Hindlimb muscle (tissue), 1 donor: Measurements from ENCODE around the gene YES1. TPM values are rescaled to one million over a fixed set of nuclear protein-coding genes. Genes with fewer than 3 reads are reported as not detected.
A peak's percentile ranks its signal among the peaks of the same experiment; 100 is the strongest.
"Not testable (repeated sequence)": the region's sequence is repeated elsewhere in the genome, so short reads cannot be mapped to it uniquely, and the experiment has no call there.

Experiments used
- DNase-seq: peaks from one replicate; pipeline ENCODE4 v3.0.0-alpha.2; 2013
- polyA plus RNA-seq: library from polyadenylated mRNA; unstranded; fragments of 120-200 nt; gene quantifications from one replicate; pipeline ENCODE4 v1.2.1, GENCODE V29; 2013; ENCODE audit not compliant: insufficient read length

YES1 gene
- polyA plus RNA-seq, 1 donor, result 44.9 TPM

DNA sequence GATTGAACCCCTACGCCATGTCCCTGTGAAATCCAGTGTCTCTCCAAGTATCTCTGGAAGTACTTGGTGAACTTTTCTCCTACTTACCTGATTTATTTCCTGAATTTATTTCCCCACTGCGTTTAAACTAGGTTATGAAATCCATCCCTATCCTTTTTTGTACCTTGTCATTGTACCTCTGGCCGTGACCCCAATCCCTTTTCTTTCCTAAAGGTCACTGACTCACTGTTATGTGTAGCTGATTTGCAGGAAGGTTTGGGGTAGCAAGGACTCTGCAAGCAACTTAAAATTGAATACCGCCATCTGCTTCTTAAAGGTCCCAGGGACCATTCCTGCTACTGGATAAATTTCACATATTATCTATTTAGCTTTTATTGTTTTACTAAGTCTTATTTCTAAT lies 95.0 kb downstream of the YES1 start:
- no peak for DNase-seq

DNA sequence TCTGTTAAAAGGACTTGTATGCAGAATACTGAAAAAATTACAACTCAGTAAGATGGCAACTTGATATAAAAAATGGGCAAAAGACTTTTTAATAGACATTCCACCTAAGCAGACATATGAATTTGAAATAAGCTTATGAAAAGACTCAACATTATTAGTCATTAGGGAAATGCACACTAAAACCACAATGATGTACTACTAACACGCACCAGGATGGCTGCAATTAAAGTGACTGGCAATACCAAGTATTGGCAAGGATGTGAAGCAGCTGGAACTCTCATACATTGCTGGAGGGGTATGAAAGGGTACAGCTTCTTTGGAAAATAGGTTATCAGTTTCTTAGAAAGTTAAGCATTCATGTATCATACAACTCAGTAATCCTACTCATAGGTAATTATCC lies 96.4 kb downstream of the YES1 start:
- DNase-seq, result no peak

GRCh38 chr18:713135-713490 lies 98.9 kb downstream of the YES1 start:
- DNase-seq, result no peak

GRCh38 chr18:712401-713134 lies 99.5 kb downstream of the YES1 start, which contains the start of gene ENOSF1:
ENOSF1 (minus strand) TSS chr18:712630; CDS start chr18:712587, 43 bp downstream.
- DNase-seq, result peak; percentile 84

DNA sequence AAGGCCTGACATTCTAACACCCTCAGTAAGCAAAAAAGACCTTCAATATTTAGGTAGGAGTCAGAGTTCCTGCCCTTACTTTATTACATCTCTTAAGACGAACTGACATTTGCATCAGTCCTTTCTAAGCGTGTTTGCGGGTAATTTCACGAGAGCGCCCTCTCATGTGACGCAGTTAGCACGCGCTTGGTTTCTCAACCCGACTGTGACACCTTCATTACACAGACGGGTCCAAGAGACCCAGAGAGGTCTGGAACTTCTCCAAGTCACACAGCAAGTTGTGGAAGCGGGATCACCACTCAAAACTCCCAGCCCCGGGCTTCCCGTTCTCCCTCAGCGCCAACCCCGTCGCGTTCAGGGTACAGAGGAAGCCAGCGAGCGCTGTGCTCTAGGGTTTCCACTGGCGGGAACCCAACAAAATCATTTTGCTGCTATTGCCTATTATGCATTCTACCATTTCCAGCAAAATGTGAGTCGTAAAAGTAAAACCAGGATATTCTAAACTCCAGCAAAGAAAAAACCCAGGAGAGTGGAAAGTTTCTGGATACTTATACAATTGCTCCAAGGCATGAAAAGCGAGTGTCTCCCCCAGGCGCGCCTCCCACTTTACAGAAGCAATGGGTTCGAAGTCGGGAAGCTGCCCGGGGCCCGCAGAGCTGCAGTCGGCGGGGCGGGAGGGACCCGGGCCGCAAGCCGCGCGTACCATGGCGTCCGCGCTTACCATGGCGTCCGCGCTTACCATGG lies 100.2 kb downstream of the YES1 start:
- DNase-seq, result peak; percentile 70

DNA sequence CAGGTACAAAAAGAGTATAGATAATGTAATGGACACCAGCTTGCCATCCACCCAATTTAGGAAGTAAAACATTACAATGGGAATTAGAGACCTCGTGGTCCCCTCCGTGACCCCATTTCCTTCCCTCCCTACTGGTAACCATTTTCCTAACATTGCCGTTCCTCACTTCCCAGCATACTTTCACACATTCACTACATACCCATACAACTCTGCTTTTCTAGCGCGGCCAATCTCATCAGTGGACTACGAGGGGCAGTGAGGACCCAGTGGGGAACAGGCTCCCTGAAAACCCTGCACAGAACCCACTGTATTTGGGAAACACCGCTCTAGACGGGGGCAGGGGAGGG lies 100.8 kb downstream of the YES1 start:
- peak; percentile 11 for DNase-seq

- DNase-seq, result no peak
Observed at GRCh38 chr18:710418-711300, 101.4 kb downstream of the YES1 start.

- DNase-seq, result no peak
Observed at GRCh38 chr18:709771-710170, 102.3 kb downstream of the YES1 start.

- no peak for DNase-seq
Observed at GRCh38 chr18:708096-708495, 103.9 kb downstream of the YES1 start.

DNA sequence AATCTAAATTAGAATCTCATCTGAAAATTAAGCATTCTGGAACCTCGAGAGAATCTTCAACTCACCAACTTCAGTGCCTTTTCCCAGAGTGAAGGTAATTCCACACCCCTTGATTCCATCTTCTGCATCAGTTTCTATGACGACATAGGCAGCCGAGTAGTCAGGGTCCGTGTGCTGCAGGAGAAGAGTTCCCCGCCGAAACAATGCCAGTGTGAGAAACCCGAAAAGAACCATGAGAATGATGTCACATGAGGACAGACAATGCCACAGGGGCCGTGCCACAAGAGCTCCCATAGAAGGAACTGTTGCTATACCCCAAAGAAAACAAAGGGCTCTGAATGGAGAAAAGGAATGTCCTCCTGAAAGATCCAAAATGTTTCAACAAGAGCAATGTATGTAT lies 105.6 kb downstream of the YES1 start:
- no peak for DNase-seq

DNA sequence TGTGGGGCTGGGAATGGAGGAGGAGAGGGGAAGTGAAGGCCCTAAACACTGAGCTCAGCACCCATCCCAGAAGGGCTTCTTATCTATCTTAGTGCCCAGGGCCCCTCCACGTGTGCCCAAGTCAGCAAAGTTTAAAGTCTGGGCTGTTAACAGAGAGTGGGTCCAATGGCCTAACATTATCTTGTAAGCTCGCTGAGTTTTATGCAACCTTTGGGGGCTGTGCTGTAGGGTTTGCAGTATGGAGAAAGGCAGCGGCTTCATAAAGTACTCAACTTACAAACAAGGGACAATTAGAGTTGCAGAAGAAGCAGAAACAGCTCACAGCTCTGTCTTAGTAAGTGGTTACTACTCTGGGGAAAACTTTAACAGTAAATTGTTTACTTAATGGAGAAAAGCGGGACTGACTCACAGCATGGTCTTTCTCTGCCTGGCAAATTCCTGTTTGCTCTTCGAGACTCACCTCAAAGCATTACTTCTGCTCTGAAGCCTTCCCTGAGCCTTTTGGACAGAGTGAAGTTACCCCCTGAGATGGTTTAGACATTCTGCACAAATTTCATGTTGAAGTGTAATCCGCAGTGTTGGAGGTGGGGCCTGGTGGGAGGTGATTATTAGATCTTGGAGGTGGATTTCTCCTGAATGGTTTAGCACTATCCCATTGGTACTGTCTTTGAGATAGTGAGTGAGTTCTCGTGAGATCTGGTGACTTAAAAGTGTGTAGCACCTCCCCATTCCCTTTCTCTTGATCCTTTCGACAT lies 108.7 kb downstream of the YES1 start:
- no peak for DNase-seq

DNA sequence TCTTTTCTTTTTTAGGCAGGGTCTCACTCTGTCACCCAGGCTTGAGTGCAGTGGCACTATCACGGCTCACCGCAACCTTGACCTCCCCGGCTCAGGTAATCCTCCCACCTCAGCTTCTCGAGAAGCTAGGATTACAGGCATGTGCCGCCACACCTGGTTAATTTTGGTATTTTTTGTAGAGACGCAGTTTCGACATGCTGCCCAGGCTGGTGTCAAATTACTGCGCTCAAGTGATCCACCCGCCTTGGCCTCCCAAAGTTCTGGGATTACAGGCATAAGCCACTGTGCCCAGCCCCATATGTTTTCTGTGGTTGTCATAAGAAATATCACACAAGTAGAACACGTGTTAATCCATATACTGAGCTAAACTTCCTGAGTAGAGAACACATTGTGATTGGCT lies 114.2 kb downstream of the YES1 start:
- DNase-seq, result no peak

- no peak for DNase-seq
Observed at GRCh38 chr18:697012-697411, 115.0 kb downstream of the YES1 start.

DNA sequence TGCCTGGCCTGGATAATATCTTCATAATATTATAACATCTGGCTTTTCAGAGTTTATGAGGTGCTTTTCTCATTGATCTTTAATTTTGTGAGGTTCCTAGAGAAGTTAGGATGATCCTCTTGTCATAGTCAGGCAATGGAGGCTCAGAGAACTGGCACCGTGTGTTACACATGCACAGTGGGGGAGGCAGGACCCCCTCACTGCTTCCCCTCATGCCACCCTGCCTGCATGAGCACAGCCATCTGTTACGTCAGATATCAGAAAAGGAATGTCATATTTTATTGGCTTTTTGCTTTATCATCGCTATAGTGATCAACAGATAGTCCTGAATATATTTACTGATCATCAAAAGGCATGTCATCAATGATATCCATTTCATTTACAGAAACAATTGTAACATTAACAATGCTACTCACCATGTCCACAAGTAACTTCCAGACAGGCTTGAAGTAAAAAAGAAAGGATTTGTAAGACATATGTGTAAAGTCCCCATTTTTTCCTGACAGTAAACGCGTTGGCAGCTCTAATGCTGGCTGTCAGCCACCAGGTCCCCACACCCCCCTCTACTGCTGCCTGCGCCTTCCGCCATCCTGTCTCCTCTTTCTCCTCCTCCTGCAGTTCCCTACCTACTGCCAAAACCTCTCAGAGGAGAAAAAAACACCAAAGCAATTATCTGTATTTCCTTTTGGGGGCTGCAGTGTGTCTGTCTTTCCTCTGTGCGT lies 118.4 kb downstream of the YES1 start:
- peak; percentile 28 for DNase-seq

DNA sequence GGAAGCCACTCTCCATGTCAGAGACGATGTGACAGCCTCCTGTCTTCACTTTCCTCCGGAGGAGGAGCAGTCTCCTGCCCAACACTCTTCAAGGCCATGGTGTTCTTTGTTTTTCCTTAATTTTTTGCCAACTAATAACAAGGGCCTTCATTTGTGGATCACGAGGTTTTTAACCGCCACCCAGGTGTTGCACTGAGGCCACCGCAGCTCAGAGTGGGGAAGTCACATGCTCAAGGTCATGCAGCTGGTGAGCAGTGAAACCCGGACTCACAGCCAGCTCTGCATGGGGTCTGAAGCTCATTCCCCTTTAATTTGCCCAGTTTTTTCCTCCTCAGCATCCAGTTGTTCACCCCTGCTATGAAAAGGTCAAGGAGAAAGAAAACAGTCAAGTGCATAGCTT lies 119.2 kb downstream of the YES1 start:
- DNase-seq, result no peak

GRCh38 chr18:688323-688722 lies 123.7 kb downstream of the YES1 start:
- DNase-seq, result no peak

DNA sequence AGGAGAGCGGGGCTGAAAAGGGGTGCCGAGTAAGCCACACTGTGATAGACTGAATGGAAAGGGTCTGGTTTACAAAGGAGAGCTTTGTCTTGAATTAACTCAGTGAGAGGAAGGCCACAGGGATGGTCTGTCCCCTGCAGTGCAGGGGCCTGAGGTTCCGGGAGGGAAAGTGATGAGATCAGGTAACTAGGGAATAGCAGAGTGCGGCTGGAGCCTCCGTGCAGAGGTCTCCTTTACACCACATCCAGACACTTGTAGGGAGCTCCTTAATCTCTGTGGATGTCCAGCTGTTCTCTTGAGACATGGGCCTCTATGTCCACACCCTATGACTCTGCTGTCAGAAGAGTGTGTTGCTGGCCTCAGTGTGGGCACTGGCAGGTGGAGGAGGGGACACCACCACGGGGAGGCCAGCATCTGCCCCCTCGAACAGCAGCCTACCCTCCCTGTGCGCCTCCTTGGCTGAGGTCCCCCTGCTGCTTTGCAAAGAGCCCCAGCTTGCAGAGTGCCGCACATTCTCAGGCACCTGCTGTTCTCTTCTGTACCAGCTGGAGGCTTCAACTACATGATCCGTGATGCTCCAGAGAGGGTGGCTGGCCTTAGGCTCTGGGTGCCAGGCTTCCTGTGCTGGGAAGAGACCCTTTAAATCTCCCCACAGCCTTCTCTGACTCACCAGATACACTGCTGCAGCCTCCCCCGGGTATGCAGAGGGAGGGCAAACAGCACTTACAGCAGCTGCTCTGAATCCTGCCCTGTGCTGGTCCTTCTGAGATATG lies 125.5 kb downstream of the YES1 start:
- DNase-seq, result no peak

GRCh38 chr18:685438-685837 lies 126.6 kb downstream of the YES1 start:
- DNase-seq, result no peak

DNA sequence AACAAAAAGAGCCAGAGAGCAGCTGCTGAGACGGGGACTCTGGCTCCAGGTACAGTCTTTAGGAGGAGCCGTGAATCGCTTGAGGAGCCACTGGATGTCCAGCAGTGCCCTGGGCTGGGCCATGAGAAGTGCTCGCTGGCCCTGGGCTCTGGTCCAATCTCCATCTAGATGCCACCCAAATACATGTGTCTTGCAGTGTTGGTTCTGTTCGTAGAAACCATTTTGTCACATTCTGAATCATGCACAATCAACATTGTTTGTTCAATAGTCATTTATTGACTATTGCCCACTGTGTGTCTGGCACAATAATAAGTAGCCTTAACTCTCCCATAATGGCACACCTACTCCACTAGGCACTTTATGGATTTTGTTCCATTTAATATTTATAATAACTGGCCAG lies 128.5 kb downstream of the YES1 start:
- DNase-seq, result no peak

DNA sequence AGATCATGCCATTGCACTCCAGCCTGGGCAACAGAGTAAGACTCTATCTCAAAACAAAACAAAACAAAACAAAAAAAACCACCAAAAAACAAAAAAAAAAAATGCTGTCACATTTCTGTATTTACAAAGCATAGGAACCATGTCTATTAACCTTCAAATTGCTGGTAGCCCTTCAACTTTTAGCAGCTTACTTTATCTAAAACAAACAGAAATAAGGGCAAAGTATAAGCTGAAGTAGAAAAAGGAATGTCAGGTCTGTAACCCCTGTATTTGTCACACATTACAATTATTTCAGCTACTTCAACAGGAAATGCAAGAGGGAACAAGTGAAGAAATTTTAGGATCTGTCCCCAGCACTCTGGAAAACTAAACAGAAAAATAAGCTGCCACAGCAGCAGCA lies 129.2 kb downstream of the YES1 start:
- DNase-seq, result no peak

GRCh38 chr18:682416-682815 lies 129.6 kb downstream of the YES1 start:
- not testable (repeated sequence) for DNase-seq
